Measurements from ENCODE around the gene SNX5. TPM values are rescaled to one million over a fixed set of nuclear protein-coding genes. Genes with fewer than 3 reads are reported as not detected.

SNX5 gene
- total RNA-seq, 1 experiment from 2014 or later, result 159 TPM

DNA sequence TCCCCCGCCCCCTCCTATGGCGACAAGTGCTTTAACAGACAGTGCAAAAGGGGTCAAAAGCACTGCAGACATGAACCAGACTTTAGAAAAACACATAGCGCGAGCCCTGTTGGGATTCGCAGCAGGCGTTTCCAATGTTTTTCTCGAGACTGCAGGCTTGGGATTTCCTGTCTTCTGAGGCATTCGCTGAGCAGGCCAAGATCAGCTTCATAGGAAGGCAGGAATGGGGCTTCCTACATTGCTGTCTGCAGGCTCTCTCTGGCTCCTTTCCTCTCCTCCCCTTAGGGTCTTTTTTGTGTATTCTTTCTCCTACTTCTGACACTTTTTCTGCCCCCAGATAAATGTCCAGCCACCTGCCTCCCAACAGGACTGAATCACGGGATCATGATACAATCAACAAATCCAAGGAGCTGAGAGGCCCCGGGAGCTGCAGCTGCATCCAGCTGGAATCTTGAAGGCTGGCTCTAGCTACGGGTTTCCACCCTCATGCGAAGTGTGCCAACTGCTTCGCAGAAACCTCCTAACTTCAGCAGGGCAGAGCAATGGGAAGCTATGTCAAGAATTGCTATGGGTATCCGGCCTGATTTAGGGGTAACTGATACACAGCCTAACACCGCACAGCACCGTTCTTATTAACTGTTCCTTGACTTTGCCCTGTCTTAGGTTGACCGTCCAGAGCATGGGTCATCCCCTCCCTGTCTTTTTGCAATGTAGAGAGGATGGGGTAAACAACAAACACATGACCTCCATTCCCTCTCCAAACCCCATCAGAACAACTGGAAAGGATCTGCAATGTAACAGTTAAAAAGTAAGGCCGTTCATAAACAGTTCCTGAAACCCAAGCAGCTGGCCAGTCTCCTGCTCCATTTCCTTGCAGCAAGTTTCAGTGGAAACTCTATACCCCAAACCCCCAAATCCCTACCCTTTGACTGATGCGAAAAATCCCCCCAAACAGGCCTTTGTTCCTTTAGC is 31.5 kb downstream of the SNX5 start:
- BruUV-seq (replicated peaks), result no TSS peak
- no peak for ATAC-seq
- Histone ChIP-seq H3K27me3 (ENCODE audit: insufficient read depth, low read length) (no peaks in the 10 kb centered on the region), H3K4me2 (ENCODE audit: low read length) (no peak overlapping the region), H3K9me2 (ENCODE audit: insufficient read depth) (no peaks in the 10 kb centered on the region), H3K27ac (ENCODE audit: low read depth, low read length) (no peak overlapping the region), H3K9me3 (ENCODE audit: control insufficient read depth in 1 of 2, insufficient read depth in 1 of 2, low read depth in 1 of 2, low read length in 2 of 2) (no peaks in the 10 kb centered on the region), H3K9ac (ENCODE audit: low read length) (no peak overlapping the region), H4K20me1 (ENCODE audit: insufficient read depth) (peaks cover 4% of the 10 kb centered on the region; the same call in 1 of the 2 replicates), H3K4me3 (replicated peaks in 1 of 2; ENCODE audit: low read depth in 1 of 2, low read length in 2 of 2) (no peak overlapping the region), H2AFZ (ENCODE audit: low read depth, low read length, poor library complexity, severe bottlenecking) (no peak overlapping the region), H3K4me1 (ENCODE audit: control insufficient read depth in 1 of 2, insufficient read depth in 2 of 2, low read length in 2 of 2) (peaks cover 0 to 11% of the 10 kb centered on the region in 2 experiments; a peak in 1 of 4 replicates), H3K36me3 (ENCODE audit: control insufficient read depth in 1 of 2, insufficient read depth in 2 of 2, low read length in 2 of 2) (peaks cover 6 to 13% of the 10 kb centered on the region in 2 experiments; a peak in 2 of 4 replicates), H3K79me2 (ENCODE audit: insufficient read depth, low read length) (no peaks in the 10 kb centered on the region)
- ChIA-PET POLR2A (no interaction called here), CTCF (no interaction called here), RAD21 (ENCODE audit: low non-redundant PET in 1 of 2, low total read pairs in 2 of 2, uncharacterized antibody in 2 of 2, unreplicated experiment in 2 of 2) (interaction anchor here in 1 of 2 experiments (0.5 to 1.2 kb wide), 2 partner anchors 21 to 254 kb away, joined by 3 to 4 read pairs; no protein-coding TSS in a partner anchor)
- DNase-seq (ENCODE audit: low read depth, low spot score), result no peak
- TF ChIP-seq, protein P1, sequence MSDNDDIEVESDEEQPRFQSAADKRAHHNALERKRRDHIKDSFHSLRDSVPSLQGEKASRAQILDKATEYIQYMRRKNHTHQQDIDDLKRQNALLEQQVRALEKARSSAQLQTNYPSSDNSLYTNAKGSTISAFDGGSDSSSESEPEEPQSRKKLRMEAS (IDR thresholded peaks at IDR 0.05), result no peak
- TF ChIP-seq, protein P2, sequence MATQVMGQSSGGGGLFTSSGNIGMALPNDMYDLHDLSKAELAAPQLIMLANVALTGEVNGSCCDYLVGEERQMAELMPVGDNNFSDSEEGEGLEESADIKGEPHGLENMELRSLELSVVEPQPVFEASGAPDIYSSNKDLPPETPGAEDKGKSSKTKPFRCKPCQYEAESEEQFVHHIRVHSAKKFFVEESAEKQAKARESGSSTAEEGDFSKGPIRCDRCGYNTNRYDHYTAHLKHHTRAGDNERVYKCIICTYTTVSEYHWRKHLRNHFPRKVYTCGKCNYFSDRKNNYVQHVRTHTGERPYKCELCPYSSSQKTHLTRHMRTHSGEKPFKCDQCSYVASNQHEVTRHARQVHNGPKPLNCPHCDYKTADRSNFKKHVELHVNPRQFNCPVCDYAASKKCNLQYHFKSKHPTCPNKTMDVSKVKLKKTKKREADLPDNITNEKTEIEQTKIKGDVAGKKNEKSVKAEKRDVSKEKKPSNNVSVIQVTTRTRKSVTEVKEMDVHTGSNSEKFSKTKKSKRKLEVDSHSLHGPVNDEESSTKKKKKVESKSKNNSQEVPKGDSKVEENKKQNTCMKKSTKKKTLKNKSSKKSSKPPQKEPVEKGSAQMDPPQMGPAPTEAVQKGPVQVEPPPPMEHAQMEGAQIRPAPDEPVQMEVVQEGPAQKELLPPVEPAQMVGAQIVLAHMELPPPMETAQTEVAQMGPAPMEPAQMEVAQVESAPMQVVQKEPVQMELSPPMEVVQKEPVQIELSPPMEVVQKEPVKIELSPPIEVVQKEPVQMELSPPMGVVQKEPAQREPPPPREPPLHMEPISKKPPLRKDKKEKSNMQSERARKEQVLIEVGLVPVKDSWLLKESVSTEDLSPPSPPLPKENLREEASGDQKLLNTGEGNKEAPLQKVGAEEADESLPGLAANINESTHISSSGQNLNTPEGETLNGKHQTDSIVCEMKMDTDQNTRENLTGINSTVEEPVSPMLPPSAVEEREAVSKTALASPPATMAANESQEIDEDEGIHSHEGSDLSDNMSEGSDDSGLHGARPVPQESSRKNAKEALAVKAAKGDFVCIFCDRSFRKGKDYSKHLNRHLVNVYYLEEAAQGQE (IDR thresholded peaks at IDR 0.05; ENCODE audit: low read depth), result no peak
- TF ChIP-seq ZFX (IDR thresholded peaks at IDR 0.05) (no peak), TCF7L2 (IDR thresholded peaks at IDR 0.05; ENCODE audit: borderline replicate concordance, extremely low read depth, insufficient read depth, insufficient read length) (no peak), SIN3A (IDR thresholded peaks at IDR 0.05; ENCODE audit: low read depth) (no peak)
- intact Hi-C loops (cut with micrococcal nuclease), result loop anchor here (5.0 kb wide), 1 partner anchor 400 kb away; no protein-coding TSS in a partner anchor

Data from HCT116 (cell line).